A549 treated with GW870086 at 1 μM for 4 hours (cell line): ENCODE data around the gene ZRANB3. TPM values are rescaled to one million over a fixed set of nuclear protein-coding genes. Genes with fewer than 3 reads are reported as not detected.

Experiments used
- total RNA-seq: library from RNA; stranded (reverse); fragments of 200-300 nt; extraction: Qiagen RNA extraction; gene quantifications from 5 replicates; pipeline ENCODE4 v1.2.3, GENCODE V29; 2022; ENCODE audit warnings: low read depth

The ZRANB3 gene
- total RNA-seq, result 4.3 to 6.6 TPM (median 6.2 TPM) in 5 replicates

DNA sequence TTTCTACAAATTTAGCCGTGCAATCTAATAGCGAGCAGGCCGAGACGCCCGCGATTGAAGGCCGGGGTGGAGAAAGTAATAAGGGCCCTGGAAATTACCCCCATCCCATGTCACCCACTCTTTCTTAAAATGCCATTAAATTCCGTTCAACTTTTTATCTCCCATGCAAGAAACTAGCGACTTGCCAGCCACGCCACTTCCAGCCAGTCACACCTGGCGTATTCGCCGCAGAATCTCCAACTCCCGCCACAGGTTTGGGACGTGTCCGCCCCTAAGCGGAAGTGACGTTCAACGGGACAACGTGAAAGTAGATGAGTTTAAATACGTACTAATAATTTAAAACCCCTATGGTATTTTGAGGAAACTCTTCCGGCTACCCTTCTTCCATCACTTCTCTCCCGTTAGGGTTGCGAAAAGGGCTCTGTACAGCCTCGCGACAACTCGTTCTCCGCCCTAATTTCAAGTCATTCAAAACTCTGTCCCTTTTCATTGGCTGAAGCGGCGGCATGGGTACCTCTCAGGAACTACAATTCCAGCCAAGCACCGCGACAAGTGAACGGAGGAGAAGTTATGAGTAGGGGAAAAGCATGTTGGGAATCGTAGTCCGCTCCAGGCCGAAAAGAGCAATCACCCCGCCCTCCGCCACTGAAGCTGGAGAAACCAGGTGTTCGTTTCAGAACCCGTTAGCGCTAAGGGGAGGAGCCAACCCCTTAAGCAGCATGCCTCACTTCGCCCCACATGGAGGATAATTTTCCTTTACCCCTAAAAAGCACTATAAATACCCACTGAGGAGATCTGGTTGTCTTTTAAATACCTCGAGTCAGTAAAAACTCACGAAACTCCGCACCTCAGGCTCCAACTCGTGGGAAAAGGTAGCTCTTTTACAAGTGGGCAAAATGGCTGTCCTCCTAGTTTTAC, at the start of gene ZRANB3:
Gene ZRANB3 (minus strand): TSS at position 906 of the 918 bp plus-strand sequence.

DNA sequence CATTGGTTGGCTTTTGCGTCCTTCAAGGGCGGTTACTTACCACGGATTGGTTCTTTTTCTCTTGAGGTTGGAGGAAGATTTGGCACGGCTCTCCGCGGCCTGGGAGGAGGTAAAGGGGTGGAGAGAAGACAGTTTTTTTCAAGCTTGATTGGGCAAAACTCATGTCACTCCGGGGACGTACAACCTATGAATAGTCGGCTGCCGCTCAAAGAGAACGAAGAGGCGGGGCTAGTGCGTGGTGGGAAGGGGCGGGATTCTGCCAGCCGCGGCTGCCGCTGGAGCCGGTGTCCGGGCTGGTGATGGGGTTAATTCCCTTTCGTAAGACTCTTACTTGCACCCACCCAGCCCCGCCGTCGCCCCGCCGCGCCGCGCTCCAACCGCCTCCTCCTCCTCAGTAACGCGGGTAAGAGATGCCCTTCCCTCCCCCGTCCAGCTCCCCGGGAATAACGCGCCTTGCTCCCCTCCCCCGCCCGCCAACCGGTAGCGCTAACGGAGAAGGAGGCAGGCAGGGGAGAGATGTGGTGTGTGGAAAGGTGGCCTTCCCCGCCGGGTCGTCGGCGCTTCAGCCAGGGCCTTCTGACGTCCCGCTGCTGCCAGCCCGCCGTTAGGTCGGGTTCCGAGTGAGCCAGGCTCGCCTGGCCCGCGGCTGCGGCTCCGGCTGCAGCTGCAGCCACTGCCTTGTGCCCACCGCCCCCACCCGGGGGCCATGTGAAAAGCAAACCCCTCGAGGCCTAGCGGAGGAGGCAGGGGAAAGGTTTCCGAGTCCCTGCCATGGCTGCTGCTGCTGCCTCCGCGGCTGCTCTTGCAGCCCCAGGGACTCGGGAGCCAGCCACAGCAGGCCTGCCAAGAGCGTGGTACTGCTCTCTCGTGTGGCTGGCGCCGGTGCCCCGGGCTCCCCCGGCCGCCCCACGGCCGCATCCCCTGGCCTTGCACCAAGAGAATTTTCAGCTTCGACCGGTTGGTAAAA, 496 bp upstream of the ZRANB3 start, which contains the start of gene R3HDM1:
Gene R3HDM1 (plus strand): TSS at position 254 of the 967 bp plus-strand sequence. CDS start 73,362 bp downstream, outside the sequence.

Other genes starting within 250 kb of the ZRANB3 start
- 19.7 to 27.4 TPM (median 23.6 TPM) in 5 replicates for gene R3HDM1, start 266 bp upstream of the ZRANB3 start, total RNA-seq
- gene UBXN4, start 210.6 kb upstream of the ZRANB3 start, total RNA-seq, result 27.6 to 43.8 TPM (median 41.2 TPM) in 5 replicates